ENCODE data around the gene OTOP3. TPM values are rescaled to one million over a fixed set of nuclear protein-coding genes. Genes with fewer than 3 reads are reported as not detected.

OTOP3 gene
- total RNA-seq, 1 experiment from 2014 or later = not detected

- no peak for TF ChIP-seq EZH2 (IDR thresholded peaks at IDR 0.05; ENCODE audit: low read length, unreplicated experiment)
- no peak for TF ChIP-seq EZH2phosphoT487 (IDR thresholded peaks at IDR 0.05; ENCODE audit: borderline replicate concordance, low read length)
- 0 out of 2 replicates have a peak, but pooled peaks have one; percentile 13 for TF ChIP-seq CTCF (conservative IDR thresholded peaks at IDR 0.05; ENCODE audit: low read depth, low read length)
- Histone ChIP-seq H3K9ac (ENCODE audit: low read length) (no peak overlapping the region), H3K4me2 (ENCODE audit: low read length) (no peak overlapping the region), H3K27ac (ENCODE audit: low read length) (no peak overlapping the region), H3K4me3 (ENCODE audit: low read length) (no peak overlapping the region), H3F3A (ENCODE audit: low read length, unreplicated experiment) (no peaks in the 10 kb centered on the region), H3K9me2 (replicated peaks; ENCODE audit: low read length) (no peaks in the 10 kb centered on the region), H2AFZ (ENCODE audit: low read length) (no peak overlapping the region), H4K20me1 (ENCODE audit: low read length) (no peaks in the 10 kb centered on the region), H3K36me3 (ENCODE audit: low read depth, low read length) (no peaks in the 10 kb centered on the region), H3K9me3 (ENCODE audit: low read length) (no peaks in the 10 kb centered on the region), H3K79me2 (ENCODE audit: low read length) (no peaks in the 10 kb centered on the region), H3K4me1 (ENCODE audit: insufficient read depth, low read length) (no peaks in the 10 kb centered on the region), H3K27me3 (ENCODE audit: low read length) (no peaks in the 10 kb centered on the region)
- intact Hi-C loops (cut with micrococcal nuclease) = loop anchor here (1.0 to 5.0 kb wide), 6 partner anchors 26 to 242 kb away; partner anchors contain the start of genes CDR2L and MRPL58
- DNase-seq (no peak), ATAC-seq (no peak)
- ChIA-PET POLR2A (ENCODE audit: unreplicated experiment) (interaction anchor here (0.6 kb wide), 1 partner anchor 102 kb away, joined by 5 read pairs; no protein-coding TSS in a partner anchor), CTCF (interaction anchor here (0.5 to 2.5 kb wide), 15 partner anchors 12 to 246 kb away, joined by 3 to 14 read pairs (median 5); partner anchors contain the start of genes CDR2L, HID1 and MRPL58)
- no TSS peak for BruUV-seq (replicated peaks)
Observed at GRCh38 chr17:74960570-74961342, 25.1 kb downstream of the OTOP3 start.

GRCh38 chr17:74961657-74962350 is 26.1 kb downstream of the OTOP3 start:
- no peak for TF ChIP-seq EZH2 (IDR thresholded peaks at IDR 0.05; ENCODE audit: low read length, unreplicated experiment)
- no peak for TF ChIP-seq EZH2phosphoT487 (IDR thresholded peaks at IDR 0.05; ENCODE audit: borderline replicate concordance, low read length)
- peak; percentile 93 for TF ChIP-seq CTCF (conservative IDR thresholded peaks at IDR 0.05; ENCODE audit: low read depth, low read length)
- H4K20me1 ChIP-seq (ENCODE audit: low read length) = no peaks in the 10 kb centered on the region
- no peak overlapping the region for H3K9ac ChIP-seq (ENCODE audit: low read length)
- no peak overlapping the region for H3K27ac ChIP-seq (ENCODE audit: low read length)
- intact Hi-C loops (cut with micrococcal nuclease) = loop anchor here (1.0 to 5.0 kb wide), 6 partner anchors 25 to 240 kb away; partner anchors contain the start of genes CDR2L and MRPL58
- H3K4me1 ChIP-seq (ENCODE audit: insufficient read depth, low read length) = no peaks in the 10 kb centered on the region
- DNase-seq = peak; percentile 95
- no peaks in the 10 kb centered on the region for H3K9me2 ChIP-seq (replicated peaks; ENCODE audit: low read length)
- no TSS peak for BruUV-seq (replicated peaks)
- H2AFZ ChIP-seq (ENCODE audit: low read length) = no peak overlapping the region
- no peak overlapping the region for H3K4me2 ChIP-seq (ENCODE audit: low read length)
- CTCF ChIA-PET = interaction anchor here (0.5 to 2.5 kb wide), 17 partner anchors 11 to 450 kb away, joined by 3 to 14 read pairs (median 5); partner anchors contain the start of genes CDR2L, HID1, MRPL58 and OTOP2
- no peaks in the 10 kb centered on the region for H3K9me3 ChIP-seq (ENCODE audit: low read length)
- POLR2A ChIA-PET (ENCODE audit: unreplicated experiment) = interaction anchor here (0.5 to 1.1 kb wide), 2 partner anchors 25 to 48 kb away, joined by 6 to 14 read pairs; partner anchors contain the start of gene CDR2L
- no peaks in the 10 kb centered on the region for H3K27me3 ChIP-seq (ENCODE audit: low read length)
- no peaks in the 10 kb centered on the region for H3K79me2 ChIP-seq (ENCODE audit: low read length)
- H3K36me3 ChIP-seq (ENCODE audit: low read depth, low read length) = no peaks in the 10 kb centered on the region
- peak; percentile 92 for ATAC-seq
- no peaks in the 10 kb centered on the region for H3F3A ChIP-seq (ENCODE audit: low read length, unreplicated experiment)
- H3K4me3 ChIP-seq (ENCODE audit: low read length) = no peak overlapping the region

Data from PC-3 (cell line).